DOHH2 (cell line): ENCODE data around the gene SELENOK.

Experiments
- H3F3A ChIP-seq: fragments of 200-600 bp; sonication (generic), shearing (Covaris generic); 2 replicates; pipeline ENCODE4 v1.6.0; 2016; ENCODE audit warnings: antibody characterized with exemption, mild to moderate bottlenecking; ENCODE audit not compliant: control insufficient read depth, insufficient read depth
- H3K27ac ChIP-seq: fragments of 200-600 bp; sonication (generic); 2 replicates; pipeline ENCODE4 v1.5.1; 2014; ENCODE audit warnings: low read depth, mild to moderate bottlenecking, low read length, moderate library complexity
- H3K27me3 ChIP-seq: fragments of 200-600 bp; sonication (generic); 2 replicates; pipeline ENCODE4 v1.6.1; 2014; ENCODE audit warnings: mild to moderate bottlenecking, low read length, mixed read lengths; ENCODE audit not compliant: control insufficient read depth
- H3K36me3 ChIP-seq: fragments of 200-600 bp; sonication (generic); 2 replicates; pipeline ENCODE4 v1.6.1; 2014; ENCODE audit warnings: mild to moderate bottlenecking, low read length, moderate library complexity, mixed read lengths; ENCODE audit not compliant: control insufficient read depth
- H3K4me1 ChIP-seq: fragments of 200-600 bp; sonication (generic); 2 replicates; pipeline ENCODE4 v1.6.1; 2014; ENCODE audit warnings: mild to moderate bottlenecking, low read length, mixed read lengths; ENCODE audit not compliant: control insufficient read depth
- H3K4me2 ChIP-seq: fragments of 200-600 bp; sonication (generic); 2 replicates; pipeline ENCODE4 v1.6.0; 2014; ENCODE audit warnings: mild to moderate bottlenecking, low read length, moderate library complexity
- H3K4me3 ChIP-seq: fragments of 200-600 bp; sonication (generic); 2 replicates; pipeline ENCODE4 v1.5.1; 2014; ENCODE audit warnings: mild to moderate bottlenecking, low read length, mixed read lengths
- H3K79me2 ChIP-seq: fragments of 200-600 bp; sonication (generic); 2 replicates; pipeline ENCODE4 v1.6.1; 2014; ENCODE audit warnings: mild to moderate bottlenecking, low read length, mixed read lengths; ENCODE audit not compliant: control insufficient read depth
- H3K9me2 ChIP-seq: fragments of 200-600 bp; sonication (generic); replicated peaks from 2 replicates; pipeline ENCODE4 v1.6.1; 2014; ENCODE audit warnings: mild to moderate bottlenecking, low read length, mixed read lengths; ENCODE audit not compliant: control insufficient read depth
- H3K9me3 ChIP-seq: fragments of 200-600 bp; sonication (generic); 2 replicates; pipeline ENCODE4 v1.6.1; 2014; ENCODE audit warnings: antibody characterized with exemption, low read length, mixed read lengths; ENCODE audit not compliant: control insufficient read depth, insufficient read depth
- H4K20me1 ChIP-seq: fragments of 200-600 bp; sonication (generic); 2 replicates; pipeline ENCODE4 v1.6.0; 2014; ENCODE audit warnings: low read depth, mild to moderate bottlenecking, antibody characterized with exemption, low read length, moderate library complexity; ENCODE audit not compliant: control insufficient read depth, insufficient read depth
- EZH2phosphoT487 ChIP-seq: fragments of 200-600 bp; sonication (generic); IDR thresholded peaks from 2 replicates; pipeline ENCODE4 v1.6.1; 2017; ENCODE audit warnings: borderline replicate concordance, mild to moderate bottlenecking, antibody characterized with exemption, low read length, moderate library complexity, mixed read lengths
- TF ChIP-seq, protein P1 (sequence below): fragments of 200-600 bp; sonication (generic); IDR thresholded peaks from one replicate; pipeline ENCODE4 v1.5.1; 2014; ENCODE audit warnings: antibody characterized with exemption, mild to moderate bottlenecking, low read depth, low read length; ENCODE audit not compliant: poor library complexity, severe bottlenecking

Gene SELENOK

DNA sequence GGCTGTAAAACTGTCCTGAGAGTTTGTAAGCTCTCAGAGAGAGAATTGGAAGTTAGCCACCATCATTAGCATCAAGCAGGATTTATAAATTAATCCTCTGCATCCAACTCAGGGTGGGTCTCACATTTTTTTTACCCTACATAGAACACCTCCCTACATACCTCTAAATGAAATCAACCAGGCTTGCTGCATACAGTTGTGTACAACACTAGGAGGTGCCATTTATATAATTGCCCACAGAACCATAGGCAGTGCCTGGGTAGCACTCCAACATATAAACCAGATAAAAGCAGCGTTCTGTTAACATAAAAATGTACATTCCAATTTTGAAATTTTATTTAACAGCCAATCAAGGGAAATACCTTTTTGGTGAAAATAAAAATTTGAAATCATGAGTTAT, 48.2 kb upstream of the SELENOK start:
- no peaks in the 10 kb centered on the region for H3K36me3 ChIP-seq
- no peak overlapping the region for H3K4me3 ChIP-seq
- H3K9me2 ChIP-seq = no peaks in the 10 kb centered on the region
- no peaks in the 10 kb centered on the region for H3K79me2 ChIP-seq
- no peaks in the 10 kb centered on the region for H3K27me3 ChIP-seq
- H3K4me2 ChIP-seq = no peak overlapping the region
- no peak overlapping the region for H3K27ac ChIP-seq
- TF ChIP-seq EZH2phosphoT487 = no peak
- TF ChIP-seq, protein P1, sequence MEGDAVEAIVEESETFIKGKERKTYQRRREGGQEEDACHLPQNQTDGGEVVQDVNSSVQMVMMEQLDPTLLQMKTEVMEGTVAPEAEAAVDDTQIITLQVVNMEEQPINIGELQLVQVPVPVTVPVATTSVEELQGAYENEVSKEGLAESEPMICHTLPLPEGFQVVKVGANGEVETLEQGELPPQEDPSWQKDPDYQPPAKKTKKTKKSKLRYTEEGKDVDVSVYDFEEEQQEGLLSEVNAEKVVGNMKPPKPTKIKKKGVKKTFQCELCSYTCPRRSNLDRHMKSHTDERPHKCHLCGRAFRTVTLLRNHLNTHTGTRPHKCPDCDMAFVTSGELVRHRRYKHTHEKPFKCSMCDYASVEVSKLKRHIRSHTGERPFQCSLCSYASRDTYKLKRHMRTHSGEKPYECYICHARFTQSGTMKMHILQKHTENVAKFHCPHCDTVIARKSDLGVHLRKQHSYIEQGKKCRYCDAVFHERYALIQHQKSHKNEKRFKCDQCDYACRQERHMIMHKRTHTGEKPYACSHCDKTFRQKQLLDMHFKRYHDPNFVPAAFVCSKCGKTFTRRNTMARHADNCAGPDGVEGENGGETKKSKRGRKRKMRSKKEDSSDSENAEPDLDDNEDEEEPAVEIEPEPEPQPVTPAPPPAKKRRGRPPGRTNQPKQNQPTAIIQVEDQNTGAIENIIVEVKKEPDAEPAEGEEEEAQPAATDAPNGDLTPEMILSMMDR = no peak
- no peaks in the 10 kb centered on the region for H4K20me1 ChIP-seq
- no peaks in the 10 kb centered on the region for H3F3A ChIP-seq
- no peaks in the 10 kb centered on the region; the same call in 1 of the 2 replicates for H3K9me3 ChIP-seq
- no peaks in the 10 kb centered on the region for H3K4me1 ChIP-seq

DNA sequence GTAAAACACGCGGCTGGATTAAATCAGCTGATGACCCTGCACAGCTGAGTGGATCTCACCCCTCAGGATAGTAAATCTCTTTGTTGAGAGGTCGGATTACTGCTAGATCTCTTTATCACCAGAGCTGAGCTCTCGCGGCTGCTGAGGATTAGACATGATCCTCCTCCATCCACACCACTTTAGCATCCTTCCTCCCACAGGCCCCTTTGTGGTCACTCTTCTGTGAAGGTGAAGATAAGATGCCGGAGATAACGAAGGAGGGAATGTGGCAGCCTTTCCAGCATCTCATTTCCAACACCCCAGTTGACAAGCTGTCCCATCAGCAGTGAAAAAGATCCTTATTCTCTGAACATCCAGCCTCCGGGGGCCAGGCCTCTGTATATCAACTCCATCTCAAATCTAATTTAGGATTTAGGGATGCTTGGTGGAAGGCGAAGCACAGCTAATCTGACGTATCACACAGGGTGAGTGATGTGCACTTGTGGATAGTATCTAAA, 47.5 kb upstream of the SELENOK start:
- no peaks in the 10 kb centered on the region for H3K9me2 ChIP-seq
- H3K79me2 ChIP-seq = no peaks in the 10 kb centered on the region
- H3K4me3 ChIP-seq = no peak overlapping the region
- no peaks in the 10 kb centered on the region for H3K9me3 ChIP-seq
- no peak overlapping the region for H3K4me2 ChIP-seq
- no peaks in the 10 kb centered on the region for H3K36me3 ChIP-seq
- H3K27me3 ChIP-seq = no peaks in the 10 kb centered on the region
- H3K27ac ChIP-seq = no peak overlapping the region
- no peaks in the 10 kb centered on the region for H3K4me1 ChIP-seq
- no peaks in the 10 kb centered on the region for H3F3A ChIP-seq
- H4K20me1 ChIP-seq = no peaks in the 10 kb centered on the region
- no peak for TF ChIP-seq EZH2phosphoT487
- TF ChIP-seq, protein P1 = no peak

DNA sequence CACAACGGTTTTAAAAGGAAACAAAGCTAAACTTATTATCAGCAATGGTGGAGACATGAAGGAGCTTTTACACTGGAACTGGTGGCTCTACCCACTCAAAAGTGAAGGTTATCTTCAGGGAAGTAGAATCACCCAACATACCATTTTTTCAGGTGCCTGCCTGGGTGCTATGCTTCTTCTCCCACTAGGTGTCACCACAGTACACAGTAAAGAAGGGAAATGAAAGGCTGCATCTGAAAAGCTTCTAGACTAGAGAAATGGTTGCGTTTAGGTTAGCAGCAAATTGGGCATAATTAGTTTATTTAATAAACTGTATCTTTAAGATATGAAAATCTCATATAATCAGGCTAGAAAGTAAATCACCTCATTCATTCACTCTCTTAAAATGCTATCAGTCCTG, 47.0 kb upstream of the SELENOK start:
- Histone ChIP-seq H3K4me2 (no peak overlapping the region), H3F3A (no peaks in the 10 kb centered on the region), H3K27me3 (no peaks in the 10 kb centered on the region), H3K9me3 (no peaks in the 10 kb centered on the region), H3K4me3 (no peak overlapping the region), H4K20me1 (no peaks in the 10 kb centered on the region), H3K36me3 (no peaks in the 10 kb centered on the region), H3K79me2 (no peaks in the 10 kb centered on the region), H3K4me1 (no peaks in the 10 kb centered on the region), H3K9me2 (no peaks in the 10 kb centered on the region), H3K27ac (no peak overlapping the region)
- TF ChIP-seq, protein P1 = peak; percentile 82
- TF ChIP-seq EZH2phosphoT487 = no peak
